HEK293T (cell line): Measurements from ENCODE around the gene ADGRB3.

Experiments used
- CTCF ChIA-PET: fragments of 350-600 bp; formaldehyde crosslinking; extraction: SDS; loops from one replicate; lab custom pipeline; 2021; ENCODE audit warnings: antibody characterized with exemption, inconsistent platforms; lab: Yijun Ruan, JAX
- POLR2A ChIA-PET: fragments of 350-600 bp; formaldehyde crosslinking; extraction: SDS; loops from one replicate; lab custom pipeline; 2020; ENCODE audit warnings: antibody characterized with exemption, inconsistent platforms; lab: Yijun Ruan, JAX
- DNase-seq: peaks from one replicate; pipeline ENCODE4 v3.0.0; 2012; ENCODE audit warnings: mixed read lengths; ENCODE audit errors: extremely low spot score
- ARNT ChIP-seq: fragments of 450-650 bp; IDR thresholded peaks from 2 replicates; pipeline ENCODE4 v1.6.1; 2017; ENCODE audit warnings: mild to moderate bottlenecking
- BHLHE40 ChIP-seq: fragments of 450-650 bp; IDR thresholded peaks from 2 replicates; pipeline ENCODE4 v1.6.1; 2016; ENCODE audit warnings: mild to moderate bottlenecking, moderate library complexity, borderline replicate concordance
- CTBP1 ChIP-seq: fragments of 450-650 bp; IDR thresholded peaks from 2 replicates; pipeline ENCODE4 v1.6.1; 2016; ENCODE audit warnings: borderline replicate concordance
- ELF4 ChIP-seq: fragments of 450-650 bp; IDR thresholded peaks from 2 replicates; pipeline ENCODE4 v1.6.1; 2017; ENCODE audit warnings: antibody characterized with exemption
- FOXA1 ChIP-seq: fragments of 450-650 bp; IDR thresholded peaks from 2 replicates; pipeline ENCODE4 v1.6.1; 2016; ENCODE audit warnings: mild to moderate bottlenecking
- FOXK2 ChIP-seq: fragments of 450-650 bp; IDR thresholded peaks from 2 replicates; pipeline ENCODE4 v1.6.1; 2016; ENCODE audit warnings: mild to moderate bottlenecking
- FOXM1 ChIP-seq: fragments of 450-650 bp; IDR thresholded peaks from 2 replicates; pipeline ENCODE4 v1.6.1; 2017; ENCODE audit warnings: mild to moderate bottlenecking, borderline replicate concordance
- HDGF ChIP-seq: fragments of 450-650 bp; IDR thresholded peaks from 2 replicates; pipeline ENCODE4 v1.6.1; 2017; ENCODE audit warnings: antibody characterized with exemption, borderline replicate concordance
- L3MBTL2 ChIP-seq: fragments of 450-650 bp; conservative IDR thresholded peaks from 2 replicates; pipeline ENCODE4 v1.6.1; 2016; ENCODE audit warnings: mild to moderate bottlenecking
- LEF1 ChIP-seq: fragments of 450-650 bp; IDR thresholded peaks from 2 replicates; pipeline ENCODE4 v1.6.1; 2017; ENCODE audit warnings: mild to moderate bottlenecking, borderline replicate concordance
- NFRKB ChIP-seq: fragments of 450-650 bp; IDR thresholded peaks from 2 replicates; pipeline ENCODE4 v1.6.1; 2016; ENCODE audit warnings: mild to moderate bottlenecking, moderate library complexity
- PKNOX1 ChIP-seq: fragments of 450-650 bp; IDR thresholded peaks from 2 replicates; pipeline ENCODE4 v1.6.1; 2016
- SP1 ChIP-seq: fragments of 450-650 bp; IDR thresholded peaks from 2 replicates; pipeline ENCODE4 v1.6.1; 2017
- SUZ12 ChIP-seq: fragments of 450-650 bp; IDR thresholded peaks from 2 replicates; pipeline ENCODE4 v1.6.1; 2016; ENCODE audit warnings: mild to moderate bottlenecking
- TARDBP ChIP-seq: fragments of 450-650 bp; IDR thresholded peaks from 2 replicates; pipeline ENCODE4 v1.6.1; 2016
- ZNF384 ChIP-seq: fragments of 450-650 bp; IDR thresholded peaks from 2 replicates; pipeline ENCODE4 v1.6.1; 2016

Gene ADGRB3

GRCh38 chr6:69311888-69312287 lies 676.8 kb downstream of the ADGRB3 start:
- no peak for DNase-seq
- POLR2A ChIA-PET, result no interaction called here
- CTCF ChIA-PET, result no interaction called here
- no peak for TF ChIP-seq CTBP1
- TF ChIP-seq SP1, result no peak
- no peak for TF ChIP-seq ARNT
- no peak for TF ChIP-seq NFRKB
- TF ChIP-seq FOXA1, result no peak
- TF ChIP-seq HDGF, result no peak
- TF ChIP-seq ELF4, result no peak
- no peak for TF ChIP-seq BHLHE40
- TF ChIP-seq SUZ12, result no peak
- TF ChIP-seq LEF1, result no peak
- TF ChIP-seq PKNOX1, result no peak
- no peak for TF ChIP-seq L3MBTL2
- TF ChIP-seq FOXM1, result no peak
- no peak for TF ChIP-seq ZNF384
- TF ChIP-seq TARDBP, result no peak

- TF ChIP-seq BHLHE40 (no peak), L3MBTL2 (no peak), TARDBP (no peak), CTBP1 (no peak), SP1 (no peak), FOXM1 (no peak)
- no peak for DNase-seq
- ChIA-PET CTCF (no interaction called here), POLR2A (no interaction called here)
Observed at GRCh38 chr6:69314001-69314400, 678.9 kb downstream of the ADGRB3 start.

GRCh38 chr6:69314531-69314930 lies 679.4 kb downstream of the ADGRB3 start:
- CTCF ChIA-PET, result interaction anchor here (0.6 kb wide), 1 partner anchor 787 kb away, joined by 3 read pairs; no protein-coding TSS in a partner anchor
- POLR2A ChIA-PET, result no interaction called here
- DNase-seq, result no peak
- TF ChIP-seq ELF4 (no peak), FOXM1 (no peak), CTBP1 (no peak), ZNF384 (no peak), SUZ12 (no peak), BHLHE40 (no peak), NFRKB (no peak), FOXK2 (no peak), PKNOX1 (no peak), SP1 (no peak), LEF1 (no peak)

- ChIA-PET CTCF (no interaction called here), POLR2A (no interaction called here)
- DNase-seq, result no peak
- TF ChIP-seq FOXM1, result no peak
- TF ChIP-seq BHLHE40, result no peak
- no peak for TF ChIP-seq SP1
- no peak for TF ChIP-seq CTBP1
- no peak for TF ChIP-seq L3MBTL2
- TF ChIP-seq PKNOX1, result no peak
- no peak for TF ChIP-seq FOXK2
- no peak for TF ChIP-seq FOXA1
- no peak for TF ChIP-seq ELF4
- no peak for TF ChIP-seq HDGF
- no peak for TF ChIP-seq LEF1
- no peak for TF ChIP-seq ARNT
Observed at GRCh38 chr6:69331886-69332285, 696.8 kb downstream of the ADGRB3 start.

- ChIA-PET POLR2A (no interaction called here), CTCF (no interaction called here)
- DNase-seq, result no peak
- TF ChIP-seq FOXK2, result no peak
- no peak for TF ChIP-seq SUZ12
- TF ChIP-seq LEF1, result no peak
- no peak for TF ChIP-seq ARNT
- TF ChIP-seq SP1, result no peak
- TF ChIP-seq HDGF, result no peak
- no peak for TF ChIP-seq BHLHE40
- no peak for TF ChIP-seq FOXM1
- TF ChIP-seq FOXA1, result no peak
- no peak for TF ChIP-seq CTBP1
- TF ChIP-seq L3MBTL2, result no peak
- TF ChIP-seq PKNOX1, result no peak
- TF ChIP-seq TARDBP, result no peak
- TF ChIP-seq NFRKB, result no peak
- TF ChIP-seq ELF4, result no peak
- no peak for TF ChIP-seq ZNF384
Observed at GRCh38 chr6:69337311-69337710, 702.2 kb downstream of the ADGRB3 start.
